CD4-positive, alpha-beta T cell treated with Interleukin-15 for 1 hour (primary cell): ENCODE data around the gene HSPA12B.

Experiments
- DNase-seq: peaks from one replicate; pipeline ENCODE4 v3.0.0-alpha.2; 2020

Gene HSPA12B

GRCh38 chr20:3749689-3750531, 17.4 kb downstream of the HSPA12B start:
- peak; percentile 34 for DNase-seq

GRCh38 chr20:3751305-3751674, 18.8 kb downstream of the HSPA12B start:
- no peak for DNase-seq

- peak; percentile 62 for DNase-seq
These were observed 19.3 kb downstream of the HSPA12B start for GRCh38 chr20:3751675-3752385.

- no peak for DNase-seq
These were observed 19.9 kb downstream of the HSPA12B start for GRCh38 chr20:3752386-3752759.

GRCh38 chr20:3753098-3753497, 20.6 kb downstream of the HSPA12B start:
- peak; percentile 60 for DNase-seq

GRCh38 chr20:3753501-3754275, 21.2 kb downstream of the HSPA12B start:
- DNase-seq, result no peak

- no peak for DNase-seq
These were observed 21.8 kb downstream of the HSPA12B start for GRCh38 chr20:3754276-3754630.

GRCh38 chr20:3755269-3755668, 22.8 kb downstream of the HSPA12B start:
- DNase-seq, result no peak

- no peak for DNase-seq
These were observed 23.5 kb downstream of the HSPA12B start for GRCh38 chr20:3755814-3756480.

- DNase-seq, result no peak
These were observed 24.8 kb downstream of the HSPA12B start for GRCh38 chr20:3757268-3757667.

- no peak for DNase-seq
These were observed 26.1 kb downstream of the HSPA12B start for GRCh38 chr20:3758566-3758965.

GRCh38 chr20:3759316-3759823, 26.9 kb downstream of the HSPA12B start:
- DNase-seq, result no peak

GRCh38 chr20:3759884-3760283, 27.4 kb downstream of the HSPA12B start:
- no peak for DNase-seq

GRCh38 chr20:3760655-3761348, 28.3 kb downstream of the HSPA12B start:
- no peak for DNase-seq

- no peak for DNase-seq
These were observed 31.5 kb downstream of the HSPA12B start for GRCh38 chr20:3763671-3764601.

GRCh38 chr20:3764659-3765058, 32.2 kb downstream of the HSPA12B start:
- DNase-seq, result no peak

- no peak for DNase-seq
These were observed 32.8 kb downstream of the HSPA12B start for GRCh38 chr20:3765171-3765882.

GRCh38 chr20:3766422-3767109, 34.1 kb downstream of the HSPA12B start:
- no peak for DNase-seq

- no peak for DNase-seq
These were observed 34.6 kb downstream of the HSPA12B start for GRCh38 chr20:3767110-3767426.
